SK-N-SH treated with all-trans-retinoic acid at 6 μM for 48 hours (cell line): ENCODE results near the gene GRIK1.

Experiments
- ATAC-seq: fragments of 200-7000 bp; cut with Tn5 transposase; 3 replicates; pipeline ENCODE4 v1.9.1; 2020; ENCODE audit warnings: mild to moderate bottlenecking, moderate library complexity
- ARNTL ChIP-seq: fragments of 450-650 bp; formaldehyde crosslinking; IDR thresholded peaks from 2 replicates; pipeline ENCODE4 v1.5.0; 2020; ENCODE audit warnings: low read depth, mild to moderate bottlenecking, moderate library complexity, borderline replicate concordance
- BACH2 ChIP-seq: fragments of 250-450 bp; sonication (Bioruptor Pico); IDR thresholded peaks from 2 replicates; pipeline ENCODE4 v1.9.0; 2021; ENCODE audit warnings: mild to moderate bottlenecking, borderline replicate concordance
- CREB5 ChIP-seq: fragments of 250-450 bp; sonication (Bioruptor Pico); IDR thresholded peaks from 2 replicates; pipeline ENCODE4 v1.5.1; 2020; ENCODE audit warnings: low read depth, mild to moderate bottlenecking, moderate library complexity
- CSDC2 ChIP-seq: fragments of 250-450 bp; sonication (Bioruptor Pico); IDR thresholded peaks from 2 replicates; pipeline ENCODE4 v1.5.0; 2020; ENCODE audit warnings: mild to moderate bottlenecking, moderate library complexity
- ESRRG ChIP-seq: fragments of 250-450 bp; sonication (Bioruptor Pico); IDR thresholded peaks from 2 replicates; pipeline ENCODE4 v1.6.1; 2021; ENCODE audit warnings: mild to moderate bottlenecking
- GLIS3 ChIP-seq: fragments of 250-450 bp; sonication (Bioruptor Pico); IDR thresholded peaks from 2 replicates; pipeline ENCODE4 v1.5.0; 2020; ENCODE audit warnings: mild to moderate bottlenecking, moderate library complexity
- ISL1 ChIP-seq: fragments of 250-450 bp; sonication (Bioruptor Pico); IDR thresholded peaks from 2 replicates; pipeline ENCODE4 v2.1.2; 2022; ENCODE audit warnings: mild to moderate bottlenecking, moderate library complexity
- OSR1 ChIP-seq: fragments of 250-450 bp; sonication (Bioruptor Pico); IDR thresholded peaks from 2 replicates; pipeline ENCODE4 v1.8.0; 2022; ENCODE audit warnings: moderate library complexity, mild to moderate bottlenecking, inconsistent platforms
- RARB ChIP-seq: fragments of 250-450 bp; sonication (Bioruptor Pico); IDR thresholded peaks from 2 replicates; pipeline ENCODE4 v1.8.0; 2021; ENCODE audit warnings: mild to moderate bottlenecking, moderate library complexity
- SNAI2 ChIP-seq: fragments of 250-450 bp; sonication (Bioruptor Pico); IDR thresholded peaks from 2 replicates; pipeline ENCODE4 v1.5.0; 2020; ENCODE audit warnings: mild to moderate bottlenecking, moderate library complexity
- TCF4 ChIP-seq: fragments of 250-450 bp; sonication (Bioruptor Pico); IDR thresholded peaks from 2 replicates; pipeline ENCODE4 v1.8.0; 2021; ENCODE audit warnings: mild to moderate bottlenecking, moderate library complexity, borderline replicate concordance
- ZC3H10 ChIP-seq: fragments of 250-450 bp; sonication (Bioruptor Pico); IDR thresholded peaks from 2 replicates; pipeline ENCODE4 v1.5.1; 2021; ENCODE audit warnings: mild to moderate bottlenecking, moderate library complexity
- ZFP3 ChIP-seq: fragments of 250-450 bp; sonication (Bioruptor Pico); IDR thresholded peaks from 2 replicates; pipeline ENCODE4 v1.5.0; 2020; ENCODE audit warnings: mild to moderate bottlenecking, moderate library complexity
- ZFP30 ChIP-seq: fragments of 450-650 bp; formaldehyde crosslinking; IDR thresholded peaks from 2 replicates; pipeline ENCODE4 v1.5.0; 2022; ENCODE audit warnings: mild to moderate bottlenecking, moderate library complexity
- ZNF565 ChIP-seq: fragments of 450-650 bp; formaldehyde crosslinking; conservative IDR thresholded peaks from 2 replicates; pipeline ENCODE4 v1.5.0; 2020; ENCODE audit warnings: low read depth, mild to moderate bottlenecking, moderate library complexity
- ZNF70 ChIP-seq: fragments of 450-650 bp; formaldehyde crosslinking; IDR thresholded peaks from 2 replicates; pipeline ENCODE4 v1.5.0; 2020; ENCODE audit warnings: mild to moderate bottlenecking, moderate library complexity
- ZNF8 ChIP-seq: fragments of 450-650 bp; formaldehyde crosslinking; IDR thresholded peaks from 2 replicates; pipeline ENCODE4 v1.5.0; 2020; ENCODE audit warnings: mild to moderate bottlenecking, moderate library complexity
- TF ChIP-seq, protein P1 (sequence below): fragments of 250-450 bp; sonication (Bioruptor Pico); IDR thresholded peaks from 2 replicates; pipeline ENCODE4 v1.5.0; 2020; ENCODE audit warnings: mild to moderate bottlenecking, moderate library complexity
- TF ChIP-seq, protein P2 (sequence below): fragments of 250-450 bp; sonication (Bioruptor Pico); IDR thresholded peaks from 2 replicates; pipeline ENCODE4 v1.8.0; 2020; ENCODE audit warnings: mild to moderate bottlenecking, moderate library complexity, borderline replicate concordance
- TF ChIP-seq, protein P3 (sequence below): fragments of 250-450 bp; sonication (Bioruptor Pico); IDR thresholded peaks from 2 replicates; pipeline ENCODE4 v1.8.0; 2021; ENCODE audit warnings: low read depth, mild to moderate bottlenecking, moderate library complexity, borderline replicate concordance

Gene GRIK1

GRCh38 chr21:29511096-29511495 lies 428.7 kb downstream of the GRIK1 start (continued):
- TF ChIP-seq, protein P1, sequence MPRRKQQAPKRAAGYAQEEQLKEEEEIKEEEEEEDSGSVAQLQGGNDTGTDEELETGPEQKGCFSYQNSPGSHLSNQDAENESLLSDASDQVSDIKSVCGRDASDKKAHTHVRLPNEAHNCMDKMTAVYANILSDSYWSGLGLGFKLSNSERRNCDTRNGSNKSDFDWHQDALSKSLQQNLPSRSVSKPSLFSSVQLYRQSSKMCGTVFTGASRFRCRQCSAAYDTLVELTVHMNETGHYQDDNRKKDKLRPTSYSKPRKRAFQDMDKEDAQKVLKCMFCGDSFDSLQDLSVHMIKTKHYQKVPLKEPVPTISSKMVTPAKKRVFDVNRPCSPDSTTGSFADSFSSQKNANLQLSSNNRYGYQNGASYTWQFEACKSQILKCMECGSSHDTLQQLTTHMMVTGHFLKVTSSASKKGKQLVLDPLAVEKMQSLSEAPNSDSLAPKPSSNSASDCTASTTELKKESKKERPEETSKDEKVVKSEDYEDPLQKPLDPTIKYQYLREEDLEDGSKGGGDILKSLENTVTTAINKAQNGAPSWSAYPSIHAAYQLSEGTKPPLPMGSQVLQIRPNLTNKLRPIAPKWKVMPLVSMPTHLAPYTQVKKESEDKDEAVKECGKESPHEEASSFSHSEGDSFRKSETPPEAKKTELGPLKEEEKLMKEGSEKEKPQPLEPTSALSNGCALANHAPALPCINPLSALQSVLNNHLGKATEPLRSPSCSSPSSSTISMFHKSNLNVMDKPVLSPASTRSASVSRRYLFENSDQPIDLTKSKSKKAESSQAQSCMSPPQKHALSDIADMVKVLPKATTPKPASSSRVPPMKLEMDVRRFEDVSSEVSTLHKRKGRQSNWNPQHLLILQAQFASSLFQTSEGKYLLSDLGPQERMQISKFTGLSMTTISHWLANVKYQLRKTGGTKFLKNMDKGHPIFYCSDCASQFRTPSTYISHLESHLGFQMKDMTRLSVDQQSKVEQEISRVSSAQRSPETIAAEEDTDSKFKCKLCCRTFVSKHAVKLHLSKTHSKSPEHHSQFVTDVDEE = no peak
- TF ChIP-seq ISL1 (CRISPR knock-in tag) (no peak), TCF4 (CRISPR knock-in tag) (no peak), OSR1 (CRISPR knock-in tag) (no peak), ZFP3 (CRISPR knock-in tag) (no peak), SNAI2 (CRISPR knock-in tag) (no peak), CREB5 (no peak)
- TF ChIP-seq, all 23 proteins: peak for 0

DNA sequence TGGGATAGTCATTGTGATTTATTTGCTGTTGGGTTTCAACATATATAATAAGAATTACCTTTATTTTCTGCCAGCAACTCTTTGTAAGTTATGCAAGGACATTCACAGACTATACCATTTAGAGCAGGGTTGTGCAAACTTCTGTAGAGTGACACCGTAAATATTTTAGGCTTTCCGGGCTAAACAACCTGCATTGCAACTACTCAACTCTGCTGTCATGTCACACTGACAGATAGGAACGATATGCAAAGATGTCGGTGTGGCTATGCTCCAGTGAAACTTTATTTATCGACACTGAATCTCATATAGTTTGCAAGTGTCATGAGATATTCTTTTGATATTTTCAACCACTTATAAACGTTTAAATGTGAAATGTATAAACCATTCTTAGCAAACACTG lies 430.7 kb downstream of the GRIK1 start:
- TF ChIP-seq OSR1 (CRISPR knock-in tag) (no peak), ZNF8 (CRISPR knock-in tag) (no peak), ZFP30 (CRISPR knock-in tag) (no peak), BACH2 (CRISPR knock-in tag) (no peak), ISL1 (CRISPR knock-in tag) (no peak), TCF4 (CRISPR knock-in tag) (no peak), CSDC2 (no peak), ZFP3 (CRISPR knock-in tag) (no peak), RARB (CRISPR knock-in tag) (no peak), SNAI2 (CRISPR knock-in tag) (no peak), ZNF70 (CRISPR knock-in tag) (no peak), ZNF565 (CRISPR knock-in tag) (no peak), ARNTL (CRISPR knock-in tag) (no peak), ZC3H10 (CRISPR knock-in tag) (no peak), CREB5 (no peak), GLIS3 (no peak), ESRRG (CRISPR knock-in tag) (no peak)
- TF ChIP-seq, protein P2, sequence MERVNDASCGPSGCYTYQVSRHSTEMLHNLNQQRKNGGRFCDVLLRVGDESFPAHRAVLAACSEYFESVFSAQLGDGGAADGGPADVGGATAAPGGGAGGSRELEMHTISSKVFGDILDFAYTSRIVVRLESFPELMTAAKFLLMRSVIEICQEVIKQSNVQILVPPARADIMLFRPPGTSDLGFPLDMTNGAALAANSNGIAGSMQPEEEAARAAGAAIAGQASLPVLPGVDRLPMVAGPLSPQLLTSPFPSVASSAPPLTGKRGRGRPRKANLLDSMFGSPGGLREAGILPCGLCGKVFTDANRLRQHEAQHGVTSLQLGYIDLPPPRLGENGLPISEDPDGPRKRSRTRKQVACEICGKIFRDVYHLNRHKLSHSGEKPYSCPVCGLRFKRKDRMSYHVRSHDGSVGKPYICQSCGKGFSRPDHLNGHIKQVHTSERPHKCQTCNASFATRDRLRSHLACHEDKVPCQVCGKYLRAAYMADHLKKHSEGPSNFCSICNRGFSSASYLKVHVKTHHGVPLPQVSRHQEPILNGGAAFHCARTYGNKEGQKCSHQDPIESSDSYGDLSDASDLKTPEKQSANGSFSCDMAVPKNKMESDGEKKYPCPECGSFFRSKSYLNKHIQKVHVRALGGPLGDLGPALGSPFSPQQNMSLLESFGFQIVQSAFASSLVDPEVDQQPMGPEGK (CRISPR knock-in tag) = no peak
- TF ChIP-seq, protein P1 = no peak
- TF ChIP-seq, protein P3, sequence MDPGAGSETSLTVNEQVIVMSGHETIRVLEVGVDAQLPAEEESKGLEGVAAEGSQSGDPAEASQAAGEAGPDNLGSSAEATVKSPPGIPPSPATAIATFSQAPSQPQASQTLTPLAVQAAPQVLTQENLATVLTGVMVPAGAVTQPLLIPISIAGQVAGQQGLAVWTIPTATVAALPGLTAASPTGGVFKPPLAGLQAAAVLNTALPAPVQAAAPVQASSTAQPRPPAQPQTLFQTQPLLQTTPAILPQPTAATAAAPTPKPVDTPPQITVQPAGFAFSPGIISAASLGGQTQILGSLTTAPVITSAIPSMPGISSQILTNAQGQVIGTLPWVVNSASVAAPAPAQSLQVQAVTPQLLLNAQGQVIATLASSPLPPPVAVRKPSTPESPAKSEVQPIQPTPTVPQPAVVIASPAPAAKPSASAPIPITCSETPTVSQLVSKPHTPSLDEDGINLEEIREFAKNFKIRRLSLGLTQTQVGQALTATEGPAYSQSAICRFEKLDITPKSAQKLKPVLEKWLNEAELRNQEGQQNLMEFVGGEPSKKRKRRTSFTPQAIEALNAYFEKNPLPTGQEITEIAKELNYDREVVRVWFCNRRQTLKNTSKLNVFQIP = no peak
- ATAC-seq = no peak
